NCI-H510A (cell line): ENCODE measurements around the gene MET.
A peak's percentile ranks its signal among the peaks of the same experiment; 100 is the strongest.

Experiments used
- DNase-seq: peaks from one replicate; lab custom pipeline; 2025; lab: John Stamatoyannopoulos, UW

Gene MET

GRCh38 chr7:116785843-116786242, 113.8 kb downstream of the MET start:
- DNase-seq: no peak

- DNase-seq: no peak
Observed at GRCh38 chr7:116786791-116787443, 114.9 kb downstream of the MET start.

GRCh38 chr7:116787881-116788280, 115.9 kb downstream of the MET start:
- no peak for DNase-seq

GRCh38 chr7:116788572-116789197, 116.7 kb downstream of the MET start:
- DNase-seq: no peak

- no peak for DNase-seq
Observed at GRCh38 chr7:116790025-116790424, 118.0 kb downstream of the MET start.

GRCh38 chr7:116792813-116793212, 120.8 kb downstream of the MET start:
- no peak for DNase-seq

- DNase-seq: no peak
Observed at GRCh38 chr7:116793795-116794340, 121.9 kb downstream of the MET start.

GRCh38 chr7:116796471-116796870, 124.5 kb downstream of the MET start:
- no peak for DNase-seq

- DNase-seq: no peak
Observed at GRCh38 chr7:116797612-116798011, 125.6 kb downstream of the MET start.

GRCh38 chr7:116798232-116798631, 126.2 kb downstream of the MET start:
- DNase-seq: no peak

GRCh38 chr7:116799916-116800315, 127.9 kb downstream of the MET start:
- DNase-seq: no peak

GRCh38 chr7:116800594-116800993, 128.6 kb downstream of the MET start:
- DNase-seq: no peak

GRCh38 chr7:116801092-116801710, 129.2 kb downstream of the MET start:
- DNase-seq: no peak

GRCh38 chr7:116802144-116802745, 130.2 kb downstream of the MET start:
- DNase-seq: no peak

- peak; percentile 9 for DNase-seq
Observed at GRCh38 chr7:116802746-116803152, 130.8 kb downstream of the MET start.

- DNase-seq: no peak
Observed at GRCh38 chr7:116804471-116804870, 132.5 kb downstream of the MET start.

- no peak for DNase-seq
Observed at GRCh38 chr7:116805100-116805544, 133.1 kb downstream of the MET start.

GRCh38 chr7:116806046-116806944, 134.3 kb downstream of the MET start:
- no peak for DNase-seq

GRCh38 chr7:116807011-116807560, 135.1 kb downstream of the MET start:
- no peak for DNase-seq

GRCh38 chr7:116809636-116810266, 137.8 kb downstream of the MET start:
- DNase-seq: peak; percentile 5
